Forelimb muscle (tissue), 1 donor: ENCODE data around the gene POLA1. TPM values are rescaled to one million over a fixed set of nuclear protein-coding genes. Genes with fewer than 3 reads are reported as not detected.

Experiments used
- DNase-seq: peaks from one replicate; pipeline ENCODE4 v3.0.0-alpha.2; 2013; ENCODE audit warnings: low read depth
- polyA plus RNA-seq: library from polyadenylated mRNA; unstranded; fragments of 120-200 nt; gene quantifications from one replicate; pipeline ENCODE4 v1.2.1, GENCODE V29; 2013; ENCODE audit not compliant: insufficient read length

POLA1 gene
- polyA plus RNA-seq, 1 donor = 16.1 TPM

GRCh38 chrX:25022499-25023325 lies 329.0 kb downstream of the POLA1 start:
- no peak for DNase-seq

- DNase-seq = no peak
Observed at GRCh38 chrX:25023908-25024307, 330.2 kb downstream of the POLA1 start.

GRCh38 chrX:25025615-25026014 lies 331.9 kb downstream of the POLA1 start:
- no peak for DNase-seq

GRCh38 chrX:25026576-25026975 lies 332.9 kb downstream of the POLA1 start:
- no peak for DNase-seq

GRCh38 chrX:25028726-25029125 lies 335.0 kb downstream of the POLA1 start:
- DNase-seq = no peak

GRCh38 chrX:25029288-25029825 lies 335.6 kb downstream of the POLA1 start:
- DNase-seq = no peak

- no peak for DNase-seq
Observed at GRCh38 chrX:25034889-25035288, 341.2 kb downstream of the POLA1 start.

GRCh38 chrX:25039036-25039435 lies 345.3 kb downstream of the POLA1 start:
- no peak for DNase-seq

- DNase-seq = no peak
Observed at GRCh38 chrX:25043192-25043591, 349.5 kb downstream of the POLA1 start.

Other genes starting within 250 kb of the POLA1 start
- gene PDK3, start 228.6 kb upstream of the POLA1 start, polyA plus RNA-seq = 1.9 TPM
- gene PCYT1B, start 46.6 kb upstream of the POLA1 start, polyA plus RNA-seq = 2.0 TPM